Neural progenitor cell (in vitro differentiated cells): ENCODE results near the gene SENP2. TPM values are rescaled to one million over a fixed set of nuclear protein-coding genes. Genes with fewer than 3 reads are reported as not detected.

ENCODE experiments used
- DNase-seq: peaks from one replicate; pipeline ENCODE4 v3.0.0-alpha.2; 2016; ENCODE audit warnings: low spot score
- H2AFZ ChIP-seq: fragments of 200-600 bp; sonication (generic); replicated peaks from 2 replicates; pipeline ENCODE4 v1.6.1; 2016; ENCODE audit warnings: antibody characterized with exemption
- H3F3A ChIP-seq: fragments of 200-600 bp; sonication (generic); 2 replicates; pipeline ENCODE4 v1.6.1; 2016; ENCODE audit warnings: antibody characterized with exemption, low read depth
- H3K27ac ChIP-seq: fragments of 200-600 bp; sonication (generic); 2 replicates; pipeline ENCODE4 v1.5.1; 2016; ENCODE audit warnings: mild to moderate bottlenecking
- H3K27me3 ChIP-seq: fragments of 200-600 bp; sonication (generic); 2 replicates; pipeline ENCODE4 v1.6.1; 2016; ENCODE audit warnings: mild to moderate bottlenecking, moderate library complexity
- H3K36me3 ChIP-seq: fragments of 200-600 bp; sonication (generic); 2 replicates; pipeline ENCODE4 v1.5.1; 2016
- H3K4me1 ChIP-seq: fragments of 200-600 bp; sonication (generic); 2 replicates; pipeline ENCODE4 v1.6.1; 2016; ENCODE audit warnings: mixed run types
- H3K4me2 ChIP-seq: fragments of 200-600 bp; sonication (generic); 2 replicates; pipeline ENCODE4 v1.6.1; 2016
- H3K4me3 ChIP-seq: fragments of 200-600 bp; sonication (generic); 2 replicates; pipeline ENCODE4 v1.5.1; 2016
- H3K79me2 ChIP-seq: fragments of 200-600 bp; sonication (generic); 2 replicates; pipeline ENCODE4 v1.6.1; 2016; ENCODE audit warnings: low read depth
- H3K9ac ChIP-seq: fragments of 200-600 bp; sonication (generic); 2 replicates; pipeline ENCODE4 v1.6.1; 2016
- H3K9me3 ChIP-seq: fragments of 200-600 bp; sonication (generic); 2 replicates; pipeline ENCODE4 v1.5.1; 2016; ENCODE audit warnings: low read depth
- H4K20me1 ChIP-seq: fragments of 200-600 bp; sonication (generic); 2 replicates; pipeline ENCODE4 v1.6.1; 2016; ENCODE audit warnings: low read depth
- H3K27ac Mint-ChIP-seq: 3 replicates; pipeline ENCODE4 v1.8.0; 2021; ENCODE audit warnings: mixed read lengths
- H3K27me3 Mint-ChIP-seq: 2 replicates; pipeline ENCODE4 v1.8.0; 2022; ENCODE audit warnings: low read depth, mild to moderate bottlenecking, inconsistent platforms, moderate library complexity, mixed read lengths; ENCODE audit not compliant: insufficient read depth
- H3K36me3 Mint-ChIP-seq: 3 replicates; pipeline ENCODE4 v1.8.0; 2021; ENCODE audit warnings: mixed read lengths
- H3K4me1 Mint-ChIP-seq: 3 replicates; pipeline ENCODE4 v1.8.0; 2021; ENCODE audit warnings: mixed read lengths
- H3K4me3 Mint-ChIP-seq: 3 replicates; pipeline ENCODE4 v1.8.0; 2021; ENCODE audit warnings: mild to moderate bottlenecking, moderate library complexity, mixed read lengths
- H3K9me3 Mint-ChIP-seq: 3 replicates; pipeline ENCODE4 v1.8.0; 2020; ENCODE audit warnings: mixed read lengths
- EZH2 ChIP-seq: fragments of 200-600 bp; sonication (generic); IDR thresholded peaks from 2 replicates; pipeline ENCODE4 v1.6.1; 2017; ENCODE audit warnings: antibody characterized with exemption, mild to moderate bottlenecking, moderate library complexity
- EZH2phosphoT487 ChIP-seq: fragments of 200-600 bp; sonication (generic); IDR thresholded peaks from 2 replicates; pipeline ENCODE4 v1.6.1; 2017; ENCODE audit warnings: antibody characterized with exemption
- total RNA-seq: library from RNA; depleted of rRNA; stranded (reverse); fragments of >200 nt; gene quantifications from 2 replicates; pipeline ENCODE4 v1.2.3, GENCODE V29; 2015; ENCODE audit warnings: low replicate concordance
- TF ChIP-seq, protein P1 (sequence below): fragments of 200-600 bp; sonication (generic); IDR thresholded peaks from 2 replicates; pipeline ENCODE4 v1.5.1; 2017; ENCODE audit warnings: antibody characterized with exemption, mild to moderate bottlenecking

Gene SENP2
- total RNA-seq, 1 donor from 2014 or later: 48.4 TPM

DNA sequence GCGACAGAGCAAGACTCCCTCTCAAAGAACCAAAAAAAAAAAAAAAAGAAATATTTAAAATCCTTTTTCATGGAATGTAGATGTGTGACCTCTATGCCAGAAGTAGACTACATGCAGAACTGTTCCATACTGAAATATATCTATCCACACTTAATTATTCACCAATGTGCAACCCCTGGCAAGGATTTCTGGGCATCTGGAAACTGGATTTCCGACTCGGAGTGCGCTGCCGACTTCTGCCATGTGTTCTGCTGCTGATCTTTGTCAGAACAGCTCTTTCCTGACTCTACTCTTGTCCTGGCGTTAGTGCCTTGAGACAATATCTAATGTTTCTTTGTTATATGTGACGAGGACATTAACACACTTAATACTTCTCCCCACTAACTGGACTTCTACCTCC is 45.4 kb upstream of the SENP2 start:
- Mint-ChIP-seq H3K4me1 (peaks cover 7% of the 10 kb centered on the region), H3K4me3 (no peak overlapping the region), H3K27me3 (peaks cover 2% of the 10 kb centered on the region), H3K27ac (no peak overlapping the region), H3K9me3 (no peaks in the 10 kb centered on the region), H3K36me3 (no peaks in the 10 kb centered on the region)
- no peak overlapping the region for H3K4me3 ChIP-seq
- no peak overlapping the region for H3K27ac ChIP-seq
- no peak overlapping the region for H2AFZ ChIP-seq
- no peak overlapping the region for H3K9ac ChIP-seq
- no peaks in the 10 kb centered on the region for H3K9me3 ChIP-seq
- DNase-seq: no peak
- H3F3A ChIP-seq: no peaks in the 10 kb centered on the region
- TF ChIP-seq EZH2: no peak
- TF ChIP-seq, protein P1, sequence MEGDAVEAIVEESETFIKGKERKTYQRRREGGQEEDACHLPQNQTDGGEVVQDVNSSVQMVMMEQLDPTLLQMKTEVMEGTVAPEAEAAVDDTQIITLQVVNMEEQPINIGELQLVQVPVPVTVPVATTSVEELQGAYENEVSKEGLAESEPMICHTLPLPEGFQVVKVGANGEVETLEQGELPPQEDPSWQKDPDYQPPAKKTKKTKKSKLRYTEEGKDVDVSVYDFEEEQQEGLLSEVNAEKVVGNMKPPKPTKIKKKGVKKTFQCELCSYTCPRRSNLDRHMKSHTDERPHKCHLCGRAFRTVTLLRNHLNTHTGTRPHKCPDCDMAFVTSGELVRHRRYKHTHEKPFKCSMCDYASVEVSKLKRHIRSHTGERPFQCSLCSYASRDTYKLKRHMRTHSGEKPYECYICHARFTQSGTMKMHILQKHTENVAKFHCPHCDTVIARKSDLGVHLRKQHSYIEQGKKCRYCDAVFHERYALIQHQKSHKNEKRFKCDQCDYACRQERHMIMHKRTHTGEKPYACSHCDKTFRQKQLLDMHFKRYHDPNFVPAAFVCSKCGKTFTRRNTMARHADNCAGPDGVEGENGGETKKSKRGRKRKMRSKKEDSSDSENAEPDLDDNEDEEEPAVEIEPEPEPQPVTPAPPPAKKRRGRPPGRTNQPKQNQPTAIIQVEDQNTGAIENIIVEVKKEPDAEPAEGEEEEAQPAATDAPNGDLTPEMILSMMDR: no peak
- TF ChIP-seq EZH2phosphoT487: no peak
- no peaks in the 10 kb centered on the region for H3K4me1 ChIP-seq
- no peak overlapping the region for H3K4me2 ChIP-seq
- no peaks in the 10 kb centered on the region for H3K79me2 ChIP-seq
- H3K27me3 ChIP-seq: no peaks in the 10 kb centered on the region
- no peaks in the 10 kb centered on the region for H3K36me3 ChIP-seq
- H4K20me1 ChIP-seq: no peaks in the 10 kb centered on the region

DNA sequence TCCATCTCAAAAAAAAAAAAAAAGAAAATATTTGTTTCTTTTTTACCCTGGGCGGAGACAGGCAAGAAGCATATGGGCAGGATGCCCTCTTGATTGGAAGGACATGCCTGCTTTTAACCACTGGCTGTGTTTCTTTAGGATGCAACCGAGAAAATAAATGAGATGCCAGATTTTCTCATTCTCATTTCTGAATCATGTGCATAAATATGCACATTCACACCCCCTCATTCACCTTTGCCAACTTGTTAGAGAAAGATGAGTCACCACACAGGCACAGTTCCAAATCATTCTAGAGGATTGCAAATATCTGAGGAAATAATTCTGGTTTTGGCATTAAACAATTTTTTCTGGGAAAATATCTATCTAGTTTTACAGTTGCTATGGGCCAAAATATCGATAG is 37.0 kb upstream of the SENP2 start:
- no peak overlapping the region for H3K4me2 ChIP-seq
- peaks cover 7% of the 10 kb centered on the region for H3K4me1 Mint-ChIP-seq
- H3K27me3 Mint-ChIP-seq: no peaks in the 10 kb centered on the region

DNA sequence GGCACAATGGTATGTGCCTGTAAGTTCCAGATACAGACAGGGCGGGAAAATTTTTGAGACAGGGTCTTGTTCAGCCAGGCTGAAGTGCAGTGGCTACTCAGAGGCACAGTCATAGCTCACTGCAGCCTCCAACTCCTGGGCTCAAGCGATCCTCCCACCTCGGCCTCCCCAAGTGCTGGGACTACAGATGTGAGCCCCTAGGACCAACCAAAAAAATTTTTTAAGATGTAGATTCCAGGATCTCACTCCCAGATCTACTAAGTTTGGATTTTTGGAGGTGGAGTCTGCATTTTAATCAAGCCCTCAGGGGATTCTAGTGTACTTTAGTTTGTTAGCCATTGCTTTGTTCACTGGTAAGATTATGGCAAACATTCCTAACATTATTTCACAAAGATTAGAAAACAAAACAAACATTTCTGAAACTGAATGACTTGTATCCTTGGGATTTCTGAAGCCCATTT is 36.4 kb upstream of the SENP2 start:
- Mint-ChIP-seq H3K27ac (no peak overlapping the region), H3K27me3 (no peaks in the 10 kb centered on the region), H3K4me3 (no peak overlapping the region), H3K36me3 (no peaks in the 10 kb centered on the region), H3K4me1 (peaks cover 7% of the 10 kb centered on the region), H3K9me3 (no peaks in the 10 kb centered on the region)
- Histone ChIP-seq H3K79me2 (no peaks in the 10 kb centered on the region), H3K36me3 (no peaks in the 10 kb centered on the region), H3F3A (no peaks in the 10 kb centered on the region), H3K9ac (no peak overlapping the region), H4K20me1 (no peaks in the 10 kb centered on the region), H3K4me3 (no peak overlapping the region), H3K27me3 (no peaks in the 10 kb centered on the region), H3K27ac (no peak overlapping the region), H3K9me3 (no peaks in the 10 kb centered on the region), H2AFZ (no peak overlapping the region), H3K4me1 (no peaks in the 10 kb centered on the region), H3K4me2 (no peak overlapping the region)
- TF ChIP-seq EZH2 (no peak), EZH2phosphoT487 (no peak)
- TF ChIP-seq, protein P1: no peak
- no peak for DNase-seq

More for the DNA sequence above, 37.0 kb upstream of the SENP2 start:
- DNase-seq: no peak
- no peak overlapping the region for H3K27ac Mint-ChIP-seq
- H3K9me3 ChIP-seq: no peaks in the 10 kb centered on the region
- no peak overlapping the region for H3K4me3 ChIP-seq
- no peak overlapping the region for H3K9ac ChIP-seq
- H3K9me3 Mint-ChIP-seq: no peaks in the 10 kb centered on the region
- H3K79me2 ChIP-seq: no peaks in the 10 kb centered on the region
- no peak overlapping the region for H3K4me3 Mint-ChIP-seq
- H3K4me1 ChIP-seq: no peaks in the 10 kb centered on the region
- no peaks in the 10 kb centered on the region for H3K27me3 ChIP-seq
- H3F3A ChIP-seq: no peaks in the 10 kb centered on the region
- H3K27ac ChIP-seq: no peak overlapping the region
- H3K36me3 Mint-ChIP-seq: no peaks in the 10 kb centered on the region
- TF ChIP-seq EZH2phosphoT487: no peak
- no peak for TF ChIP-seq EZH2
- TF ChIP-seq, protein P1: no peak
- no peaks in the 10 kb centered on the region for H3K36me3 ChIP-seq
- no peak overlapping the region for H2AFZ ChIP-seq
- no peaks in the 10 kb centered on the region for H4K20me1 ChIP-seq
